Endothelial cell (in vitro differentiated cells): ENCODE data around the gene VANGL1. TPM values are rescaled to one million over a fixed set of nuclear protein-coding genes. Genes with fewer than 3 reads are reported as not detected.

Experiments
- DNase-seq: peaks from one replicate; pipeline ENCODE4 v3.0.0; 2021; ENCODE audit warnings: low spot score
- H3K27ac Mint-ChIP-seq: one replicate; pipeline ENCODE4 v1.8.0; 2021; ENCODE audit warnings: mixed read lengths, inconsistent platforms; ENCODE audit not compliant: unreplicated experiment
- H3K27me3 Mint-ChIP-seq: one replicate; pipeline ENCODE4 v1.8.0; 2021; ENCODE audit warnings: mild to moderate bottlenecking, moderate library complexity, mixed read lengths, inconsistent platforms; ENCODE audit not compliant: unreplicated experiment
- H3K36me3 Mint-ChIP-seq: one replicate; pipeline ENCODE4 v1.8.0; 2021; ENCODE audit warnings: mild to moderate bottlenecking, low read depth, mixed read lengths, inconsistent platforms; ENCODE audit not compliant: unreplicated experiment
- H3K4me1 Mint-ChIP-seq: one replicate; pipeline ENCODE4 v1.8.0; 2021; ENCODE audit warnings: mild to moderate bottlenecking, mixed read lengths, inconsistent platforms; ENCODE audit not compliant: unreplicated experiment
- H3K4me3 Mint-ChIP-seq: one replicate; pipeline ENCODE4 v1.8.0; 2021; ENCODE audit warnings: mild to moderate bottlenecking, mixed read lengths, inconsistent platforms; ENCODE audit not compliant: unreplicated experiment
- H3K9me3 Mint-ChIP-seq: one replicate; pipeline ENCODE4 v1.8.0; 2021; ENCODE audit warnings: mixed read lengths, inconsistent platforms; ENCODE audit not compliant: unreplicated experiment
- total RNA-seq: library from RNA; stranded (reverse); fragmentation: NEBNext Ultra II Directional; extraction: Animal tissue kit (Norgen Biotek cat#: 25700); gene quantifications from one replicate; pipeline ENCODE4 v1.2.1, GENCODE V29; 2021; ENCODE audit not compliant: unreplicated experiment
- TF ChIP-seq, protein P1 (sequence below): fragments of 200-600 bp; sonication (generic); IDR thresholded peaks from one replicate; pipeline ENCODE4 v1.5.0; 2021; ENCODE audit warnings: antibody characterized with exemption; ENCODE audit not compliant: unreplicated experiment

The VANGL1 gene
- total RNA-seq, 1 donor from 2014 or later = 14.9 TPM

DNA sequence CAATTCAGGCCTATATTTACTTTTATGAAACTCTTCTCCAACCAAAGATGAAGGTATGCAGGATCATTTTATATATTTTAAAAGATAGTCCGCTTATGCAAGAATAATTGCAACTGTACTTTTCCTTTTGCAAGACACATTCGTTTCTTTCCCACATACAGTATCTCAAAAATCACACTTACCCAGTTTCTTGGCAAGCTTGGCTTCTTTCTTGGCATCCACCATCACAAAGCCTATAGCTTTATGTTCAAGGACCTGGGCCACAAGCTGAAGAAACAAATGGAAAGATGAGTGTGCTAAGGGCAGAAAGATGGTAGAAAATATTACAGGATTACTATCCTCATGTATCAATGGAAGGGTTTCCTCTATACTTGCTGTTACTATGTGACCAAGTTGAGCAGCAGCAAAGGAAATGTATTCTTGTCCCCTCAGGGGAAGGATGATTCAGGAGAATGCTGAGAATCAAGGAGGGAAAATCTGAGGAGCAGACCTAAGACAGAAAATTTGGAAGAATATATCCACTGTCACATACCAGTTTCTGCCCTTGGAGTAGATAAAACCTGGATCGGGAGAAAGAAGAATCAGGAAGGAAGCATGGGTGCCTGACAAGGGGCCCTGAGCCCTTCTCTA lies 103.0 kb downstream of the VANGL1 start:
- no peak for DNase-seq
- TF ChIP-seq, protein P1, sequence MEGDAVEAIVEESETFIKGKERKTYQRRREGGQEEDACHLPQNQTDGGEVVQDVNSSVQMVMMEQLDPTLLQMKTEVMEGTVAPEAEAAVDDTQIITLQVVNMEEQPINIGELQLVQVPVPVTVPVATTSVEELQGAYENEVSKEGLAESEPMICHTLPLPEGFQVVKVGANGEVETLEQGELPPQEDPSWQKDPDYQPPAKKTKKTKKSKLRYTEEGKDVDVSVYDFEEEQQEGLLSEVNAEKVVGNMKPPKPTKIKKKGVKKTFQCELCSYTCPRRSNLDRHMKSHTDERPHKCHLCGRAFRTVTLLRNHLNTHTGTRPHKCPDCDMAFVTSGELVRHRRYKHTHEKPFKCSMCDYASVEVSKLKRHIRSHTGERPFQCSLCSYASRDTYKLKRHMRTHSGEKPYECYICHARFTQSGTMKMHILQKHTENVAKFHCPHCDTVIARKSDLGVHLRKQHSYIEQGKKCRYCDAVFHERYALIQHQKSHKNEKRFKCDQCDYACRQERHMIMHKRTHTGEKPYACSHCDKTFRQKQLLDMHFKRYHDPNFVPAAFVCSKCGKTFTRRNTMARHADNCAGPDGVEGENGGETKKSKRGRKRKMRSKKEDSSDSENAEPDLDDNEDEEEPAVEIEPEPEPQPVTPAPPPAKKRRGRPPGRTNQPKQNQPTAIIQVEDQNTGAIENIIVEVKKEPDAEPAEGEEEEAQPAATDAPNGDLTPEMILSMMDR = no peak
- Mint-ChIP-seq H3K27ac (no peak overlapping the region), H3K4me1 (peaks cover 4% of the 10 kb centered on the region), H3K27me3 (peaks cover 2% of the 10 kb centered on the region), H3K36me3 (no peaks in the 10 kb centered on the region), H3K9me3 (no peaks in the 10 kb centered on the region), H3K4me3 (no peak overlapping the region)

DNA sequence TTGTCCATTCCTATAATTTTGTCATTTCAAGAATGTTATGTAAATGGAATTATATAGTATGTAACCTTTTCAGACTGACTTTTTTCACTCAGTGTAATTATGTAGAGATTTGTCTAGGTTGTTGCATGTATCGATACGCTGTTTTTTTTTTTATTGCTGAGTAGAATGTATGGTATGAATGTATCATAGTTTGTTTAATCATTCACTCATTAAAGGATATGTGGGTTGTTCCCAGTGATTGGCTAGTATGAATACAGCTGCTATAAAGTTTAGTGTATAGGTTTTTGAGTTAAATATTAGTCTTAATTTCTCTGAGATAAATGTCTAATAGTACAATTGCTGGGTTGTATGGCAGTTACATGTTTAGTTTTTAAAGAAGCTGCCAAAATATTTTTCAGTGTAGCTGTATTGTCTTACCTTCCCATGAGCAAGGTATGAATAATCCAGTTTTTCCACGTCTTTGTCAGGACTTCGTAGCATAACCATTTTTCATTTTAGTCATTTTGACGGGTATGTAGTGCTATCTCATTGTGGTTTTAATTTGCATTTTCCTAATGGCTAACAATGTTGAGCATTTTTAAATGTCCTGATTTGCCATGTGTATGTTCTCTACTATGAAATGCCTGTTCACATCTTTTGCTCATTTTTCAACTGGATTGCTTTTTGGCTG lies 104.4 kb downstream of the VANGL1 start:
- H3K27me3 Mint-ChIP-seq = peaks cover 2% of the 10 kb centered on the region
- H3K36me3 Mint-ChIP-seq = no peaks in the 10 kb centered on the region
- DNase-seq = no peak
- no peak overlapping the region for H3K27ac Mint-ChIP-seq
- no peak overlapping the region for H3K4me3 Mint-ChIP-seq
- peaks cover 4% of the 10 kb centered on the region for H3K4me1 Mint-ChIP-seq
- no peaks in the 10 kb centered on the region for H3K9me3 Mint-ChIP-seq
- TF ChIP-seq, protein P1 = no peak

Other genes starting within 250 kb of the VANGL1 start
- not detected for gene CASQ2, start 126.7 kb downstream of the VANGL1 start, total RNA-seq
- 2.3 TPM for gene NHLH2, start 199.2 kb downstream of the VANGL1 start, total RNA-seq